DND-41 (cell line): ENCODE measurements around the gene TOX3.

Source experiments
- CTCF ChIP-seq: IDR thresholded peaks from 2 replicates; pipeline ENCODE4 v1.5.1; 2012; ENCODE audit warnings: borderline replicate concordance, low read length, moderate library complexity, mild to moderate bottlenecking; ENCODE audit not compliant: poor library complexity, severe bottlenecking; ENCODE audit errors: extremely low read depth
- EZH2 ChIP-seq: IDR thresholded peaks from 3 replicates; pipeline ENCODE4 v1.6.1; 2012; ENCODE audit warnings: borderline replicate concordance, low read depth, mild to moderate bottlenecking, moderate library complexity, low read length, inconsistent platforms; ENCODE audit not compliant: severe bottlenecking

DNA sequence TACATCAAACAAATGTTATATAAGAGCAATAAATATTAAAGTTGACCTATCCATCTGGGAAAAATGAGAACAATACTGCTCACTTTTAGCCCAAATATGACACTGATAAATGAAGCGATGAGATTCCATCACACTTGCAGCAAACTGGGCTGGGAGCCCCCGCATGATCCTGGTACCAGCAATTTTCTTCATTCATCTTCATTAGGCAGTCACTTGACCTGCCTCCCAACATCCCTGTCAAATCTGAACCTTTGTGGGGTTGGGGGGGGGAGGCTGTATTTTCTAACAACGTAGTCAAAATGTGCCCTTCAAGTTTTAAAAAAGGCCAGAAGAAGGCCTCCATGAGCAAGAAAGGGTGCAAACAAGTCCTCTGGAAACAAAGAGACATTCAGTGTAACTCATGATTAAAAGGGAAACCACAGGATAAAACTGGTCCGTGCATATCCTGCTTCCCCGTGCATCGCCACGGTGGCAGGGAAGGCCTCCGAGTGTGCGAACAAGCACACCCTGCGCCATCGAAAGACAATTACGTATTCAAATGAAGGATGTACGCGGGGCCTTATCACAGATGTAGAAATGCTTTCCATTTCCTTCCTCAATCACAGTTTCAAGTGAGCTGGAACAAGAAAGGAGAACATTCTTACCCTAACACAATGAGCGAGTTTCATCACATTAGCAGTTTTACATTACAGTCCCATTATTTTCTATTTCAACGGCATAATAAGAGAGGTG, 48.4 kb downstream of the TOX3 start:
- no peak for TF ChIP-seq CTCF
- TF ChIP-seq EZH2, result no peak
